ENCODE measurements around the gene CTNNBIP1. TPM values are rescaled to one million over a fixed set of nuclear protein-coding genes. Genes with fewer than 3 reads are reported as not detected.

The CTNNBIP1 gene
- total and polyA plus RNA-seq, 2 of the 8 experiments (the other 6 are each of a cell fraction or from before 2014, with no cell fraction given), result 40.9 to 46.6 TPM

GRCh38 chr1:9887070-9887469 is 23.0 kb downstream of the CTNNBIP1 start:
- CTCF ChIA-PET (ENCODE audit: partially characterized antibody), result interaction anchor here (1.0 to 4.3 kb wide), 8 partner anchors 9 to 451 kb away, joined by 3 to 29 read pairs (median 4); no protein-coding TSS in a partner anchor
- Histone ChIP-seq H3K79me2 (ENCODE audit: control insufficient read depth in 1 of 2, insufficient read depth in 2 of 2, low read length in 2 of 2) (peaks cover 0 to 3% of the 10 kb centered on the region in 2 experiments; a peak in 1 of 4 replicates), H3K18ac (ENCODE audit: extremely low read depth, low read length) (no peak overlapping the region), H3K9ac (replicated peaks in 1 of 4; ENCODE audit: extremely low read depth in 1 of 4, low read depth in 3 of 4, low read length in 3 of 4) (no peak overlapping the region), H3K36me3 (ENCODE audit: control insufficient read depth in 2 of 4, insufficient read depth in 4 of 4, low read length in 3 of 4) (no peaks in the 10 kb centered on the region), H2BK20ac (ENCODE audit: low read length) (no peak overlapping the region), H3K27me3 (replicated peaks in 1 of 4; ENCODE audit: control insufficient read depth in 3 of 4, extremely low read depth in 1 of 4, insufficient read depth in 3 of 4, low read length in 3 of 4) (no peaks in the 10 kb centered on the region), H3K79me1 (ENCODE audit: low read depth, low read length) (peaks cover 5% of the 10 kb centered on the region; the same call in 1 of the 2 replicates), H4K8ac (ENCODE audit: extremely low read depth, insufficient read depth, low read length) (no peak overlapping the region), H3K9me3 (ENCODE audit: insufficient read depth in 2 of 2, low read depth in 1 of 2, low read length in 1 of 2) (no peaks in the 10 kb centered on the region), H2BK12ac (ENCODE audit: low read depth, low read length) (no peak overlapping the region), H4K5ac (ENCODE audit: insufficient read length, low read depth, low read length) (no peak overlapping the region), H3K23ac (ENCODE audit: insufficient read length) (no peak overlapping the region), H3K56ac (replicated peaks; ENCODE audit: insufficient read length, low read depth, low read length) (no peak overlapping the region), H3K4ac (replicated peaks; ENCODE audit: insufficient read length, low read depth, low read length) (no peak overlapping the region), H2BK5ac (ENCODE audit: low read depth, low read length) (no peak overlapping the region), H3K23me2 (ENCODE audit: low read depth, low read length) (no peaks in the 10 kb centered on the region), H3K4me2 (ENCODE audit: insufficient read depth in 1 of 2, low read depth in 2 of 2, low read length in 2 of 2) (no peak overlapping the region), H3K4me3 (ENCODE audit: extremely low read depth in 1 of 4, insufficient read depth in 2 of 4, low read depth in 3 of 4, low read length in 4 of 4) (no peak overlapping the region), H3K4me1 (replicated peaks in 1 of 4; ENCODE audit: control insufficient read depth in 3 of 4, insufficient read depth in 4 of 4, low read length in 3 of 4) (peaks cover 5 to 18% (median 14%) of the 10 kb centered on the region in 4 experiments), H3K14ac (ENCODE audit: insufficient read length) (no peak overlapping the region), H2AK5ac (ENCODE audit: low read depth, low read length) (no peak overlapping the region), H3K27ac (ENCODE audit: low read depth, low read length) (no peak overlapping the region), H2BK15ac (ENCODE audit: low read length) (no peak overlapping the region), H2BK120ac (replicated peaks; ENCODE audit: low read depth, low read length) (no peak overlapping the region), H4K20me1 (replicated peaks in 1 of 2; ENCODE audit: control insufficient read depth in 1 of 2, insufficient read depth in 2 of 2, low read length in 2 of 2) (peaks cover 0 to 2% of the 10 kb centered on the region in 2 experiments), H4K91ac (replicated peaks; ENCODE audit: insufficient read length, low read length) (no peak overlapping the region), H2AFZ (ENCODE audit: low read length) (no peak overlapping the region)
- 93% methylated on average over 4 of the region's 4 CpGs; no CpG with 5 or more reads in 1 of the 2 experiments for WGBS, 2 experiments (ENCODE audit: extremely low coverage in 1 of 2, insufficient coverage in 1 of 2, insufficient read length in 1 of 2, insufficient replicate concordance in 2 of 2, low coverage in 1 of 2, low lambda C conversion rate in 2 of 2, missing lambda C conversion rate in 1 of 2)
- POLR2A ChIA-PET (ENCODE audit: partially characterized antibody), result interaction anchor here (0.7 to 5.3 kb wide), 4 partner anchors 9 to 82 kb away, joined by 4 to 19 read pairs (median 6); partner anchors contain the start of genes LZIC and NMNAT1
- FAIRE-seq (no peak), DNase-seq (ENCODE audit: low read depth in 1 of 2, low spot score in 2 of 2) (no peak)
- TF ChIP-seq HDAC2 (IDR thresholded peaks at IDR 0.05; ENCODE audit: borderline replicate concordance in 1 of 2, low read depth in 2 of 2, low read length in 2 of 2), result peak in 1 of 2 experiments; percentile 24; a peak in 1 of 4 replicates
- TF ChIP-seq RXRA (IDR thresholded peaks at IDR 0.05; ENCODE audit: insufficient read depth, low read depth, low read length), result no peak
- TF ChIP-seq GABPA (IDR thresholded peaks at IDR 0.05; ENCODE audit: borderline replicate concordance, insufficient read depth, low read length), result no peak
- TF ChIP-seq KDM1A (IDR thresholded peaks at IDR 0.05; ENCODE audit: borderline replicate concordance, low read length), result peak; percentile 91
- TF ChIP-seq CTBP2 (IDR thresholded peaks at IDR 0.05; ENCODE audit: borderline replicate concordance, insufficient read depth, insufficient read length, low read length), result no peak
